ENCODE data around the gene WDPCP. TPM values are rescaled to one million over a fixed set of nuclear protein-coding genes. Genes with fewer than 3 reads are reported as not detected.
"Not testable (repeated sequence)": the region's sequence is repeated elsewhere in the genome, so short reads cannot be mapped to it uniquely, and the experiment has no call there.

WDPCP gene
- total RNA-seq, 3 donors from 2014 or later (not counting 1 experiment from before 2014, with no cell fraction given): 22.0 to 23.7 (median 22.9) TPM

DNA sequence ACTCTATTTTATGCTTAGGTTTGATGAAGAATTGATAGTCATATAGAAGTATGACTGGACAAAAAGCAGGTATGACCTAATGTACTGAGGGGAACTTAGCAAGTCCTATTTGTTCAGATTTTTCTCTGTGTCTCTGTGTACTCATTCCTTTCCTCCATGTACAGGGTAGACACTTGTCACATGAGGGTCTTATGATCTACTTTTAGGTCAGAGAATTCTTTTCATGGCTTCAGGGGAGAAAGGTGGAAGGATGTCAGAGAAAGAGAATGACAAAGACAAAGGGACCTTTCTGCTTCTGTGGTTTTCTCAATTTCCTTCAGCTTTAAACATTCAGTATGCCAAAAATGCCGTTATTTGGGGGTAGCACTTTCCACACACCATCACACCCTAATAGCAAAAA, 181.6 kb downstream of the WDPCP start:
- Histone ChIP-seq H3K4me1 (ENCODE audit: control insufficient read depth, insufficient read depth, low read length) (no peaks in the 10 kb centered on the region), H3K9me3 (ENCODE audit: control insufficient read depth, insufficient read depth, low read length) (no peaks in the 10 kb centered on the region), H3K36me3 (ENCODE audit: control insufficient read depth, insufficient read depth, low read length) (peaks cover 3% of the 10 kb centered on the region), H3K27ac (ENCODE audit: low read length) (no peak overlapping the region), H3K4me3 (ENCODE audit: low read length) (no peak overlapping the region), H3K27me3 (ENCODE audit: control insufficient read depth, insufficient read depth, low read length) (no peaks in the 10 kb centered on the region)
- Mint-ChIP-seq H3K27me3 (ENCODE audit: low read depth in 2 of 2) (no peaks in the 10 kb centered on the region), H3K36me3 (no peaks in the 10 kb centered on the region), H3K9me3 (peaks cover 2% of the 10 kb centered on the region in 2 donors), H3K27ac (no peak overlapping the region), H3K4me3 (no peak overlapping the region), H3K4me1 (no peaks in the 10 kb centered on the region)
- DNase-seq (no peak), ATAC-seq (no peak)
- intact Hi-C loops (cut with micrococcal nuclease): no loop called here
- TF ChIP-seq, protein P1, sequence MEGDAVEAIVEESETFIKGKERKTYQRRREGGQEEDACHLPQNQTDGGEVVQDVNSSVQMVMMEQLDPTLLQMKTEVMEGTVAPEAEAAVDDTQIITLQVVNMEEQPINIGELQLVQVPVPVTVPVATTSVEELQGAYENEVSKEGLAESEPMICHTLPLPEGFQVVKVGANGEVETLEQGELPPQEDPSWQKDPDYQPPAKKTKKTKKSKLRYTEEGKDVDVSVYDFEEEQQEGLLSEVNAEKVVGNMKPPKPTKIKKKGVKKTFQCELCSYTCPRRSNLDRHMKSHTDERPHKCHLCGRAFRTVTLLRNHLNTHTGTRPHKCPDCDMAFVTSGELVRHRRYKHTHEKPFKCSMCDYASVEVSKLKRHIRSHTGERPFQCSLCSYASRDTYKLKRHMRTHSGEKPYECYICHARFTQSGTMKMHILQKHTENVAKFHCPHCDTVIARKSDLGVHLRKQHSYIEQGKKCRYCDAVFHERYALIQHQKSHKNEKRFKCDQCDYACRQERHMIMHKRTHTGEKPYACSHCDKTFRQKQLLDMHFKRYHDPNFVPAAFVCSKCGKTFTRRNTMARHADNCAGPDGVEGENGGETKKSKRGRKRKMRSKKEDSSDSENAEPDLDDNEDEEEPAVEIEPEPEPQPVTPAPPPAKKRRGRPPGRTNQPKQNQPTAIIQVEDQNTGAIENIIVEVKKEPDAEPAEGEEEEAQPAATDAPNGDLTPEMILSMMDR (IDR thresholded peaks at IDR 0.05): no peak
- WGBS (ENCODE audit: insufficient coverage): no CpG with 5 or more reads among the region's 1 CpG

DNA sequence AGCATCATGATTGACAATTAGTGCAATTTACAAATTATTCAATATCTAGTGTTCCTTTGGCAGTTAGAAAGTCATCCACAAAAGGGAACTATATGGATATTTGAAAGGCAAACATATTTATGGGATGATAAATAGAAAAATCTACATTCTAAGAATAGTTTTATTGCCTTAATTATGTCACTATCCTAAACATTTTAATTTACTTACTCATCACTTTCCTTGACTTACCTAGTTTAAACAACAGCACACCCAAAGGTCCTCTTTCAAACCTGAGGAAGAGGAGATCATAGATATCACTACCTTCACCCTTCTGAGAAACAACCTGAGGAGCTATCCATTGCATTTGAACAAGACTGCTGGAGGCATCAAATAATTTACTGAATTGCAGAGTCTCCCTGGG, 184.5 kb downstream of the WDPCP start:
- TF ChIP-seq, protein P1 (IDR thresholded peaks at IDR 0.05): no peak
- Mint-ChIP-seq H3K36me3 (no peaks in the 10 kb centered on the region), H3K27ac (no peak overlapping the region), H3K9me3 (peaks cover 2% of the 10 kb centered on the region in 2 donors), H3K4me3 (no peak overlapping the region), H3K4me1 (peaks cover 0 to 5% of the 10 kb centered on the region in 2 donors), H3K27me3 (ENCODE audit: low read depth in 2 of 2) (no peaks in the 10 kb centered on the region)
- Histone ChIP-seq H3K36me3 (ENCODE audit: control insufficient read depth, insufficient read depth, low read length) (peaks cover 3% of the 10 kb centered on the region), H3K4me1 (ENCODE audit: control insufficient read depth, insufficient read depth, low read length) (no peaks in the 10 kb centered on the region), H3K9me3 (ENCODE audit: control insufficient read depth, insufficient read depth, low read length) (no peaks in the 10 kb centered on the region), H3K27me3 (ENCODE audit: control insufficient read depth, insufficient read depth, low read length) (no peaks in the 10 kb centered on the region), H3K4me3 (ENCODE audit: low read length) (no peak overlapping the region), H3K27ac (ENCODE audit: low read length) (no peak overlapping the region)
- intact Hi-C loops (cut with micrococcal nuclease): no loop called here
- ATAC-seq: no peak
- DNase-seq: no peak

DNA sequence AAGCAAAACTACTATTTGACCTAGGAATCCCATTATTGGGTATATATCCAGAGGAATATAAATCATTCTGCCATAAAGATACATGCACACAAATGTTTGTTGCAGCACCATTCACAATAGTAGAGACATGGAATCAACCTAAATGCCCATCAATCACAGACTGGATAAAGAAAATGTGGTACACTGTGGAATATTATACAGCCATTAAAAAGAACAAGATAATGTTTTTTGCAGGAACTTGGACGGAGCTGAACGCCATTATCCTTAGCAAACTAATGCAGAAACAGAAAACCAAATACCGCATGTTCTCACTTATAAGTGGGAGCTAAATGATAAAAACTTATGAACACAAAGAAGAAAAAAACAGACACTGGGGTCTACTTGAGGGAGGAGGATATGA, 185.4 kb downstream of the WDPCP start:
- not testable (repeated sequence) for H3K4me3 Mint-ChIP-seq
- WGBS (ENCODE audit: insufficient coverage): 100% methylated on average over 1 of the region's 3 CpGs

DNA sequence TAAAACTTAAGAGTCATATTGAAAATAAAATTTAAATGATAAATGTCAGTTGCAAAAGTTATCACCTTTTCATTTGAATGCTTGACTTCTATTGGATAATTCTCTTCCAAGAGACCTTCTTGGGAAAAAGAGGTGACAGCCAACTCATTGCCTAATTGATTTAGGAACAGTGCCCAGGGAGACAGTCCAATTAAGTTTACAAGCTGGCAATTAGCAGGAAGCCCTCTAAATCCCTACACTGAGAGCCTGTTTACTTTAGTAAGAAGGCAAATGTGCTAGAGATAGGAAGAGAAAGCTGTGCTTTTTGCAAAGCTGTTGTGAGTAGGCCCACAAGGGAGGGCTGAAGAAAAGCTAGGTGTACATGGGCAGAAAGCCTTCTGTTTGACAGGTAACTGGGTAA, 189.1 kb downstream of the WDPCP start:
- Histone ChIP-seq H3K9me3 (ENCODE audit: control insufficient read depth, insufficient read depth, low read length) (no peaks in the 10 kb centered on the region), H3K4me3 (ENCODE audit: low read length) (no peak overlapping the region), H3K27ac (ENCODE audit: low read length) (no peak overlapping the region), H3K36me3 (ENCODE audit: control insufficient read depth, insufficient read depth, low read length) (peaks cover 3% of the 10 kb centered on the region), H3K4me1 (ENCODE audit: control insufficient read depth, insufficient read depth, low read length) (no peaks in the 10 kb centered on the region), H3K27me3 (ENCODE audit: control insufficient read depth, insufficient read depth, low read length) (no peaks in the 10 kb centered on the region)
- Mint-ChIP-seq H3K27ac (no peak overlapping the region), H3K9me3 (peaks cover 2% of the 10 kb centered on the region in 2 donors), H3K4me3 (no peak overlapping the region), H3K27me3 (ENCODE audit: low read depth in 2 of 2) (no peaks in the 10 kb centered on the region), H3K36me3 (no peaks in the 10 kb centered on the region), H3K4me1 (peaks cover 0 to 5% of the 10 kb centered on the region in 2 donors)
- TF ChIP-seq, protein P1 (IDR thresholded peaks at IDR 0.05): no peak
- ATAC-seq: no peak
- intact Hi-C loops (cut with micrococcal nuclease): no loop called here
- DNase-seq: no peak

More for the DNA sequence above, 185.4 kb downstream of the WDPCP start:
- H3K27ac ChIP-seq (ENCODE audit: low read length); H3K36me3 ChIP-seq (ENCODE audit: control insufficient read depth, insufficient read depth, low read length); DNase-seq; H3K9me3 Mint-ChIP-seq; H3K9me3 ChIP-seq (ENCODE audit: control insufficient read depth, insufficient read depth, low read length); ATAC-seq; H3K4me1 ChIP-seq (ENCODE audit: control insufficient read depth, insufficient read depth, low read length); H3K27me3 ChIP-seq (ENCODE audit: control insufficient read depth, insufficient read depth, low read length); H3K4me3 ChIP-seq (ENCODE audit: low read length); H3K36me3 Mint-ChIP-seq; H3K27ac Mint-ChIP-seq; H3K4me1 Mint-ChIP-seq; H3K27me3 Mint-ChIP-seq (ENCODE audit: low read depth in 2 of 2); intact Hi-C loops (cut with micrococcal nuclease): not testable (repeated sequence)
